Stimulated activated CD8-positive, alpha-beta memory T cell treated with anti-CD3 and anti-CD28 coated beads, Interleukin-15, amount 100 ng/mL, for 24 hours (primary cell): ENCODE results near the gene STK16.

ENCODE experiments used
- DNase-seq: peaks from one replicate; pipeline ENCODE4 v3.0.0-alpha.2; 2020; ENCODE audit warnings: low read depth

Gene STK16

DNA sequence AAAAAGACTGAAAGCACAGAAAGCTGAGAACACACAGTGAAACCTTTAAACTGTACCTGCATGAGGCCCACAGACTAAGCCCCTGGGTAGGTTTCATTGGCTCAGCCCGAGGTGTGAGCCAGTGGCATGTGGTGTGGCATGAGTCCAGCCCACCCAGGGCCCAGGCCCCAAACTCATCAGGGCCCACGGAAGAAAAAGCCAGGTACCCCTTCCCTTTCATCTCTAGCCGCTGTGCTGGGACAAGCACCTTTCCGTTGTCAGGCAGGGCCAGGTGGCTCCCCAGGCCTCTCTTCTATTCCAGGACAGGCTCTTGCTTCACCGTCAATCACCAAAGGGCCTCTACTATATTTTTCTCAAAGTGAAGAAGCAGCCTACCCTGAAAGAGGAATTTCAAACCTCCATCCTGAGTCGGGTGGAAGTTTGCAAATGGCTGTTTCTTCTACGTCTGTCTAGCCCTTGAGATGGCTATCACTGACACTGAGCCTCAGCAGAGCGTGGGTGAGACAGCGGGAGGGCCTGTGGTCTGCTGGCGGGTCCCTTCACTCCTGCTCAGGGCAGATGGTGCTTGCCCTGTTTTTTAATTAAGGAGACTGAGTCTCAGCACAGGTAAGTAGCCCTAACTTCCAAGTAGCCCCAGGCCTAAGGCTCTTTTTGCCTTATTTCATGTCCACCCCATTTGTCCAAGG is 42.4 kb downstream of the STK16 start:
- DNase-seq: no peak

DNA sequence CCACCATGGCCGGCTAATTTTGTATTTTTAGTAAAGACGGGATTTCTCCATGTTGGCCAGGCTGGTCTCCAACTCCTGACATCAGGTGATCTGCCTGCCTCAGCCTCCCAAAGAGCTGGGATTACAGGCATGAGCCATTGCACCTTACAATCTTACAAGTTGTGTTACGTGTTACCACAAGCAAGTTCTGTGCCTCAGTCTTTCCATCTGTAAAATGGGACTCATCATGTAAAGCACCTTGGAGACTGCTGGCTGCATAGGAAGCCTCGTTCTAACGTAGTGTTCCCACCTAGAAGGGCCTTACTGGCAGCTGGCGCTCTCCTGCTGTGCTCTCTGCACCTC is 43.9 kb downstream of the STK16 start:
- no peak for DNase-seq

GRCh38 chr2:219289537-219290361 is 44.5 kb downstream of the STK16 start:
- no peak for DNase-seq

- no peak for DNase-seq
These were observed 45.3 kb downstream of the STK16 start for GRCh38 chr2:219290381-219291171.

- no peak for DNase-seq
These were observed 46.1 kb downstream of the STK16 start for GRCh38 chr2:219291394-219291793.

GRCh38 chr2:219291910-219292490 is 46.7 kb downstream of the STK16 start:
- DNase-seq: no peak

DNA sequence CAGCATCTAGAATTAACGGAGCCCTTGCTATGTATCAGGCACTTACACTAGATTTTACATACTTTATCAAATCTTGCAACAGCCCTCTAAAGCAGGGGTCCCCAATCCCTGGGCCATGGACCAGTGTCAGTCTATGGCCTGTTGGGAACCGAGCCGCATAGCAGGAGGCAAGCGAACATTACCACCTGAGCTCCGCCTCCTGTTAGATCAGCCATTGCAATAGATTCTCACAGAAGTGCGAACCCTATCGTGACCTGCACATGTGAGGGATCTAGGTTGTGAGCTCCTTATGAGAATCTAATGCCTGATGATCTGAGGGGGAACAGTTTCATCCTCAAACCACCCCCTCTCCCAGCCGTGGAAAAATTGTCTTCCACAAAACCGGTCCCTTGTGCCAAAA is 47.3 kb downstream of the STK16 start:
- DNase-seq: no peak

GRCh38 chr2:219293736-219294231 is 48.5 kb downstream of the STK16 start:
- no peak for DNase-seq

GRCh38 chr2:219294356-219295351 is 49.4 kb downstream of the STK16 start:
- DNase-seq: peak; percentile 81

DNA sequence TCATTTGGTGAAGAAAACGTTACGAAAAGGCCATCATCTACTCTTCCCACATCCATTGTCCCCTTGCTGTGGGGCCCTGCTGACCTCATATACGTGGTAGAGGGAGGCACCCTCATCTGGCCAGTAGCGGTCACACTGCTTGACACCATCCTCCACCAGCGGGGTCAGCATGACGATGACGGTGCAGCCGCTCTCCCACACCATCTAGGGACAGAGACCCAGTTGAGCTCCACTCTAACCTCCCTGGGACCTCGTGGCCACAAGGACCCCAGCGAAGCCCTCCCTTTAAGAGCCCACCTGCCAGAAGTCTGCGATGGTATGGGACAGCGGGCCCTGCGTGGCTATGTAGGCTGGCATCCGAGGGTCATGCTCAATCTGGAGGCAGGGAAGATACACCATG is 50.9 kb downstream of the STK16 start:
- no peak for DNase-seq

- DNase-seq: no peak
These were observed 51.5 kb downstream of the STK16 start for GRCh38 chr2:219296631-219297391.

- no peak for DNase-seq
These were observed 52.6 kb downstream of the STK16 start for GRCh38 chr2:219297766-219298456.

DNA sequence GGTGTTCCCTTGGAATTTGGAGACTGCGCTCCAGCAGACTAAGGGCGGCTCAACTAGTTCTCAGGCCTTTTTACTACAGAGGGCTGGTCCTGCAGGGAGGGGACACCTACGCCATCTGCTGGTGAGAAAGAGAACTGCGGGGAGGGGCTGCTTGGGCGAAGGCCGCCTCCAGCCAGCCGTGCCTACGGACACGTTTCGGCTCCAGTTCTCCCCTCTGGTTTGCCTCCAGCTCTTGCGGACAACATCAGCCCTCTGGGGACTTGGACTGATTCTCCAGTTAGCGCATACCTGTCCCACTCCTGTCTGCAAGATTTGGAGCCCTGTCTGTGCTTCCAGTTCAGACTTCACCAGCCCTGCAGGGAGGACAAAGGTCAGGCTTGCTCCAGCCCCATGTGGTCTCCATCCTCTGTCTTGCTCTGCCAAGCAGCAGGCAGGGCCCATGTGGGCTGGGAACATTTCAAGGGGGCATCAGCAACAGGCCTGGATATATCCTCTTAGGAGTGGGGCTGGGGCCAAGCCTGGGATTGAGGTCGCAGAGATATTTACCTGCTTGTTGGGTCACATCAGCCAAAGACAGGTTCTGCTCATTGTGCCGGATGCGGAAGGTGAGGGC is 53.6 kb downstream of the STK16 start:
- peak; percentile 88 for DNase-seq

- DNase-seq: no peak
These were observed 54.1 kb downstream of the STK16 start for GRCh38 chr2:219299372-219299760.
